HCT116 (cell line): ENCODE results near the gene CSRP3.

Experiments used
- CTCF ChIP-seq, 3 experiments: fragments of 200-600 bp in 1 of 3; sonication (generic) in 1 of 3; IDR thresholded peaks in 2 of 3; conservative IDR thresholded peaks in 1 of 3; 2 replicates each; pipeline ENCODE4 v1.5.1; 2012 to 2017; ENCODE audit warnings: low read depth in 2 of 3, low read length in 2 of 3, antibody characterized with exemption in 1 of 3, borderline replicate concordance in 1 of 3, control low read depth in 1 of 3, mild to moderate bottlenecking in 1 of 3, mixed read lengths in 1 of 3, mixed run types in 1 of 3, moderate library complexity in 1 of 3; ENCODE audit not compliant: insufficient read depth in 1 of 3
- JUND ChIP-seq: IDR thresholded peaks from 2 replicates; pipeline ENCODE4 v1.6.1; 2012
- POLR2A ChIP-seq: IDR thresholded peaks from 2 replicates; pipeline ENCODE4 v1.7.0; 2011; ENCODE audit warnings: borderline replicate concordance; ENCODE audit not compliant: insufficient read depth, insufficient read length; ENCODE audit errors: extremely low read depth

DNA sequence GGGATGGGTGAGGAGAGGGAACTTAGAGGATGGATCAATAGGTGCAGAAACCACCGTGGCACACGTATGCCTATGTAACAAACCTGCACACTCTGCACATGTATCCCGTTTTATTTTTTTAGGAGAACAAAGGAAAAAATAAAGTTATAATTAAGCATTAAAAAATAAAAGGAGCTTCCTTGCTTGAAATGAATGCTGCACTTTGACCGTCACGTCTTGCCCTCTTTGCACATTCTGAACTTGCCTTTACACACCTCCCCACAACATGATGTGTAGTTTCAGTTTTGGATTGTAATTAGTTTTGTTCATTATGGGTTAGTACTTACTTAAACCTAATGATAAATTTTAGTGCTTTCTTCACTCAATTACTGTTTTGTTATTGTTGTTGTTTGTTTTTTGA, 3.1 kb upstream of the CSRP3 start:
- no peak for TF ChIP-seq CTCF (IDR thresholded peaks at IDR 0.05 in 2 of 3, conservative IDR thresholded peaks at IDR 0.05 in 1 of 3; ENCODE audit: borderline replicate concordance in 1 of 3, insufficient read depth in 1 of 3, low read depth in 2 of 3, low read length in 2 of 3)
- TF ChIP-seq JUND = no peak
- no peak for TF ChIP-seq POLR2A
